ENCODE data around the gene IL1R2.

IL1R2 gene

GRCh38 chr2:102024410-102024809, 32.6 kb downstream of the IL1R2 start:
- no peak for DNase-seq

GRCh38 chr2:102025016-102025501, 33.3 kb downstream of the IL1R2 start:
- no peak for DNase-seq

- no peak for DNase-seq
Observed at GRCh38 chr2:102025583-102026267, 34.0 kb downstream of the IL1R2 start.

GRCh38 chr2:102027036-102027980, 35.5 kb downstream of the IL1R2 start:
- DNase-seq, result no peak

- no peak for DNase-seq
Observed at GRCh38 chr2:102028470-102028869, 36.7 kb downstream of the IL1R2 start.

GRCh38 chr2:102029405-102029804, 37.6 kb downstream of the IL1R2 start:
- no peak for DNase-seq

GRCh38 chr2:102029952-102030351, 38.2 kb downstream of the IL1R2 start:
- DNase-seq, result no peak

GRCh38 chr2:102030502-102030854, 38.7 kb downstream of the IL1R2 start:
- DNase-seq, result no peak

GRCh38 chr2:102030855-102031527, 39.2 kb downstream of the IL1R2 start:
- no peak for DNase-seq

GRCh38 chr2:102032368-102033030, 40.7 kb downstream of the IL1R2 start:
- DNase-seq, result no peak

- no peak for DNase-seq
Observed at GRCh38 chr2:102033031-102033749, 41.4 kb downstream of the IL1R2 start.

GRCh38 chr2:102033750-102034682, 42.3 kb downstream of the IL1R2 start:
- no peak for DNase-seq

GRCh38 chr2:102034683-102035548, 43.2 kb downstream of the IL1R2 start:
- no peak for DNase-seq

GRCh38 chr2:102037681-102038080, 45.9 kb downstream of the IL1R2 start:
- DNase-seq, result no peak

- no peak for DNase-seq
Observed at GRCh38 chr2:102040229-102040628, 48.5 kb downstream of the IL1R2 start.

- no peak for DNase-seq
Observed at GRCh38 chr2:102041351-102041750, 49.6 kb downstream of the IL1R2 start.

GRCh38 chr2:102042196-102043081, 50.7 kb downstream of the IL1R2 start:
- DNase-seq, result no peak

- DNase-seq, result no peak
Observed at GRCh38 chr2:102043560-102043959, 51.8 kb downstream of the IL1R2 start.

All from DMS 273 treated with DMSO at 0.1 percent for 48 hours (cell line).